Breast epithelium (tissue), 4 donors: ENCODE results near the gene F12. TPM values are rescaled to one million over a fixed set of nuclear protein-coding genes. Genes with fewer than 3 reads are reported as not detected.

ENCODE experiments used
- DNase-seq, 2 donors: peaks; one replicate each; pipeline ENCODE4 v3.0.0-alpha.2; 2019; ENCODE audit warnings: low spot score in 2 of 2
- H3K27ac ChIP-seq, 2 donors: fragments of 200-600 bp; sonication (generic) in 1 of 2; one replicate each; pipeline ENCODE4 v1.5.1; 2016 to 2019; ENCODE audit warnings: mild to moderate bottlenecking in 1 of 2
- H3K27me3 ChIP-seq, 2 donors: fragments of 200-600 bp; sonication (generic) in 1 of 2; one replicate each; pipeline versions ENCODE4 v1.5.1 to v1.6.0; 2017 to 2019; ENCODE audit warnings: control low read depth in 1 of 2, mild to moderate bottlenecking in 1 of 2
- H3K36me3 ChIP-seq: fragments of 200-600 bp; one replicate; pipeline ENCODE4 v1.5.1; 2019
- H3K4me1 ChIP-seq, 2 donors: fragments of 200-600 bp; sonication (generic); one replicate each; pipeline ENCODE4 v1.5.1; 2016 to 2019; ENCODE audit warnings: control low read depth in 1 of 2
- H3K4me3 ChIP-seq, 3 donors: fragments of 200-600 bp; sonication (generic); 1 replicate in 2 of 3; 2 replicates in 1 of 3; pipeline ENCODE4 v1.5.1; 2016 to 2019; ENCODE audit warnings: mild to moderate bottlenecking in 3 of 3, moderate library complexity in 2 of 3
- H3K9me3 ChIP-seq, 2 donors: fragments of 200-600 bp; sonication (generic) in 1 of 2; one replicate each; pipeline ENCODE4 v1.5.1; 2016 to 2019; ENCODE audit warnings: control low read depth in 1 of 2
- POLR2A ChIP-seq: fragments of 450-650 bp; IDR thresholded peaks from one replicate; pipeline ENCODE4 v1.6.1; 2016; ENCODE audit warnings: antibody characterized with exemption, mild to moderate bottlenecking, moderate library complexity
- POLR2AphosphoS5 ChIP-seq, 3 donors: sonication (generic); formaldehyde crosslinking; IDR thresholded peaks; one replicate each; pipeline ENCODE4 v1.6.1; 2017; ENCODE audit warnings: antibody characterized with exemption in 3 of 3
- intact Hi-C: fragments of 100-400 bp; cut with DNase I; formaldehyde crosslinking; loops from one replicate; pipeline ENCODE4 v1.15.1; 2023; ENCODE audit warnings: low total_unique reads
- total RNA-seq, 3 donors: library from RNA; depleted of rRNA; stranded (reverse); fragments of >200 nt; gene quantifications; one replicate each; pipeline ENCODE4 v1.1.0, GENCODE V29; 2016
- TF ChIP-seq, protein P1 (sequence below), 3 donors: fragments of 450-650 bp; IDR thresholded peaks; one replicate each; pipeline ENCODE4 v1.5.1; 2016 to 2017; ENCODE audit warnings: antibody characterized with exemption in 3 of 3, mild to moderate bottlenecking in 3 of 3, moderate library complexity in 3 of 3

F12 gene
- total RNA-seq, 3 donors from 2014 or later = 0.64 to 2.9 (median 2.6) TPM

DNA sequence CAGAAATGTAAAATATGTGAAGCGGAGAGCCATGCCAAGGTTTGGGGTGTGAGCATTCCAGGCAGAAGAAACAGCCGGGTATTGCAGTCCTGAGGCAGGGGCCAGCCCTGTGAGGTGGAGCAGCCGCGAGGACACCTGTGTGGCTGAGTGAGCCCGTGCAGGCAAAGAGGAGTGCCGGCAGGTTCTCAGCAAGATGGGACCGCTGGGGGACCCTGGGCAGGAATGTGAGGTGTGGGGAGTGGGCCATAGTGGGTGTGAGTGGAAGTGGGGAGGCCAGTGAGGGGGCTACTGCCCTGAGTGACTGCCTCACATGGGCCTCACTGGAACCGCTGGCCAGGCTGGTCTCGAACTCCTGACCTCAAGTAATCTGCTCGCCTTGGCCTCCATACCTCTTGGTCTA, 29.1 kb upstream of the F12 start:
- intact Hi-C loops = no loop called here
- no peak for TF ChIP-seq POLR2A
- TF ChIP-seq POLR2AphosphoS5 (IDR thresholded peaks at IDR 0.05) = no peak
- TF ChIP-seq, protein P1, sequence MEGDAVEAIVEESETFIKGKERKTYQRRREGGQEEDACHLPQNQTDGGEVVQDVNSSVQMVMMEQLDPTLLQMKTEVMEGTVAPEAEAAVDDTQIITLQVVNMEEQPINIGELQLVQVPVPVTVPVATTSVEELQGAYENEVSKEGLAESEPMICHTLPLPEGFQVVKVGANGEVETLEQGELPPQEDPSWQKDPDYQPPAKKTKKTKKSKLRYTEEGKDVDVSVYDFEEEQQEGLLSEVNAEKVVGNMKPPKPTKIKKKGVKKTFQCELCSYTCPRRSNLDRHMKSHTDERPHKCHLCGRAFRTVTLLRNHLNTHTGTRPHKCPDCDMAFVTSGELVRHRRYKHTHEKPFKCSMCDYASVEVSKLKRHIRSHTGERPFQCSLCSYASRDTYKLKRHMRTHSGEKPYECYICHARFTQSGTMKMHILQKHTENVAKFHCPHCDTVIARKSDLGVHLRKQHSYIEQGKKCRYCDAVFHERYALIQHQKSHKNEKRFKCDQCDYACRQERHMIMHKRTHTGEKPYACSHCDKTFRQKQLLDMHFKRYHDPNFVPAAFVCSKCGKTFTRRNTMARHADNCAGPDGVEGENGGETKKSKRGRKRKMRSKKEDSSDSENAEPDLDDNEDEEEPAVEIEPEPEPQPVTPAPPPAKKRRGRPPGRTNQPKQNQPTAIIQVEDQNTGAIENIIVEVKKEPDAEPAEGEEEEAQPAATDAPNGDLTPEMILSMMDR (IDR thresholded peaks at IDR 0.05) = no peak
- H3K27me3 ChIP-seq = no peaks in the 10 kb centered on the region
- DNase-seq = no peak
- no peaks in the 10 kb centered on the region for H3K36me3 ChIP-seq
- no peak overlapping the region for H3K4me3 ChIP-seq
- no peaks in the 10 kb centered on the region for H3K9me3 ChIP-seq
- H3K27ac ChIP-seq = no peak overlapping the region
- H3K4me1 ChIP-seq = no peaks in the 10 kb centered on the region

DNA sequence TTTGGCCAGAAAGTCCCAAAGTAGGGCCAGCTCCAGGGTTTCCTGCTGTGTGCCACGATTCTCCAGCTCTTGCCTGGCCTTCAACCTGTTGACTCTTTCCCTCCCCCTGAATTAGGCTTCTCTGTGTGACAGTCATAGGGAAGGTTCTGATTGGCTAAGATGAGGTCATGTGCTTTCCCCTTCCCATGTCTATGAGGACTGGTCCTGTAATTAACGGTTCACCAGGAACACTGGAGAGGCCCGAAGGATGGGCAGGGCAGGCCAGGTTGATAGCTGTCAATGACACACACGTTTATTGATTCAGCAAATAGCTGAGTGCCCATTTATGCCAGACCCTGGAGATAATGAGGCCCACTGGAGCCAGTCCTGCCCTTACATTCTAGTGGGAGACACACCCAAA, 28.3 kb upstream of the F12 start:
- DNase-seq = no peak
- H3K27ac ChIP-seq = no peak overlapping the region
- no peaks in the 10 kb centered on the region for H3K9me3 ChIP-seq
- intact Hi-C loops = no loop called here
- no peak overlapping the region for H3K4me3 ChIP-seq
- no peaks in the 10 kb centered on the region for H3K27me3 ChIP-seq
- no peaks in the 10 kb centered on the region for H3K36me3 ChIP-seq
- TF ChIP-seq POLR2A (no peak), POLR2AphosphoS5 (IDR thresholded peaks at IDR 0.05) (no peak)
- TF ChIP-seq, protein P1 (IDR thresholded peaks at IDR 0.05) = no peak
- H3K4me1 ChIP-seq = no peaks in the 10 kb centered on the region

DNA sequence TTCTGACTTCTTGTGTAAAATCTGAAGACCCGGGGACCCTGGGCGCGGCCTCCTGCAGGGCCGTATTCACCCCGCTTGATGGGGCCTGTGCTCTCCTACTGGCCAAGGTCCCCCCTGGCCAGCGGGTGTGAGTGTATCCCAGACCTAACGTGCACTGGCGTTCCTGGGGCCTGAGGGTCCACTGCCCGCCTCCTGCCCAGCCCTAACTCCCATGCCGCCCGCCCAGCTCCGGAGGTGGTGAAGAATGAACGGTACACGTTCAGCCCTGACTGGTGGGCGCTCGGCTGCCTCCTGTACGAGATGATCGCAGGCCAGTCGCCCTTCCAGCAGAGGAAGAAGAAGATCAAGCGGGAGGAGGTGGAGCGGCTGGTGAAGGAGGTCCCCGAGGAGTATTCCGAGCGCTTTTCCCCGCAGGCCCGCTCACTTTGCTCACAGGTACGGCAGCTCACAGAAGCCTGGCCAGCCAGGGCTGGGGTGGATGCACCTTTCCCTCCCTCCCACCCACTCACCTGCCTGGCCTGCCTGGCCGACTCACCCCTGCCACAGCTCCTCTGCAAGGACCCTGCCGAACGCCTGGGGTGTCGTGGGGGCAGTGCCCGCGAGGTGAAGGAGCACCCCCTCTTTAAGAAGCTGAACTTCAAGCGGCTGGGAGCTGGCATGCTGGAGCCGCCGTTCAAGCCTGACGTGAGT, 26.6 kb upstream of the F12 start:
- intact Hi-C loops = no loop called here
- TF ChIP-seq POLR2A = no peak
- TF ChIP-seq, protein P1 (IDR thresholded peaks at IDR 0.05) = no peak
- Histone ChIP-seq H3K4me3 (no peak overlapping the region), H3K27me3 (no peaks in the 10 kb centered on the region), H3K36me3 (no peaks in the 10 kb centered on the region), H3K9me3 (no peaks in the 10 kb centered on the region), H3K27ac (no peak overlapping the region), H3K4me1 (no peaks in the 10 kb centered on the region)
- no peak for DNase-seq

DNA sequence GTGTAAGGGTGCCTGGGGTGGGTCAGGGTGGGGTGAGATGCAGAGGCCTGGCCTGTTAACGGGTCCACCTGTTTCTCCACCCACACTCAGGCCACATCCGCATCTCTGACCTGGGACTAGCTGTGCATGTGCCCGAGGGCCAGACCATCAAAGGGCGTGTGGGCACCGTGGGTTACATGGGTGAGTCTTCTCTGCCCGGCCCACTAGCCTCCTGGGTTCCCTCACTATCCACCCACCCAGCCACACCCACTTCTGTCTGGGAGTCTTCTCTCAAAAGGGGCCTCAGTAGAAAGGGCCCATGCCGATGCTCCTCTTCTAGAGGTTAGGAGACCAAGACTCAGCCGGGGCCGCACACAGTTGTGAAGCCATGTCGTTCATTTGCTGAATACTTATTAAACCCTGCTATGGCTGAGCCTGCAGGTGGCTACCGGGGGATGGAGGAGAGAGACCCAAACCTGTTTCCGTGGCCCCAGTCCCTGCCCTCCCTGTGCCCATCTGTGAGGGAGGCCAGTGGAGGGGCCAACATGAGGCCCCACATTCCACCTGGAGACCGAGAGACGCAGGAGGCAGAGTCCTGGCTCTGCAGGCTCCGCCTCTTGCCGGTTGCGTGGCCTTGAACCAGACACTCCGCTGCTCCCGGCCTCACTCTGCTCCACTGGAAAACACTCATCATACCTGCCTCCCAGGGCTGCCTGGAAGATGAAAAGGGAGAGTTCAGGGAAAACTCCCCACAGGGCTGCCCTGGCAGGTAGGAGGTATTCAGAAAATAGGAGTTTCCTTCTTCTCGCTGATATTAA, 25.8 kb upstream of the F12 start:
- Histone ChIP-seq H3K27ac (no peak overlapping the region), H3K9me3 (no peaks in the 10 kb centered on the region), H3K27me3 (no peaks in the 10 kb centered on the region), H3K4me1 (peaks cover 0 to 5% of the 10 kb centered on the region in 2 donors), H3K4me3 (no peak overlapping the region), H3K36me3 (no peaks in the 10 kb centered on the region)
- no peak for DNase-seq
- intact Hi-C loops = no loop called here
- TF ChIP-seq POLR2A (no peak), POLR2AphosphoS5 (IDR thresholded peaks at IDR 0.05) (no peak)
- TF ChIP-seq, protein P1 (IDR thresholded peaks at IDR 0.05) = no peak

DNA sequence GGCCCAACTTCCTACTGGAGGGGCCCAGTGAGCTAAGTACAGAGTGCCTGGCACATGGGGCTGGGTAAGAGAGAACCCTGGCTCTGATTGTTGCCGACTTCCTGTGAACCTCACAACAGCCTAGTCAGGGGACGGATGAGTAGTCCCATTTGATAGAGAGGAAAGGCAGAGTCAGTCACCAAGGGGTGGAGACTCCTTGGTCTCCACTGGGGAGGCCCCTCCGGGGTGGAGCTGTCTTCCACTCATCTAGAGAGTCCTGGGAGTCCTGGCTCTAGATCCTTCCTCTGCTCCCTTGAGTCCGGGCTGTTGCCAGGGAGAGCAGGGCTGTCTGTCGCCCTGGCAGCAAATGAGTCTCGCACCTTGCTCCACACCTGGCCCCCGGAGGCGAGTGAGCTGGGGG, 25.1 kb upstream of the F12 start:
- no peak for DNase-seq
- no peak overlapping the region for H3K27ac ChIP-seq
- no peaks in the 10 kb centered on the region for H3K27me3 ChIP-seq
- TF ChIP-seq, protein P1 (IDR thresholded peaks at IDR 0.05) = no peak
- TF ChIP-seq POLR2AphosphoS5 (IDR thresholded peaks at IDR 0.05) = no peak
- no peak for TF ChIP-seq POLR2A
- no peak overlapping the region for H3K4me3 ChIP-seq
- peaks cover 0 to 5% of the 10 kb centered on the region in 2 donors for H3K4me1 ChIP-seq
- intact Hi-C loops = no loop called here
- no peaks in the 10 kb centered on the region for H3K9me3 ChIP-seq
- no peaks in the 10 kb centered on the region for H3K36me3 ChIP-seq
